ENCODE data around the gene MGLL.

Gene MGLL

DNA sequence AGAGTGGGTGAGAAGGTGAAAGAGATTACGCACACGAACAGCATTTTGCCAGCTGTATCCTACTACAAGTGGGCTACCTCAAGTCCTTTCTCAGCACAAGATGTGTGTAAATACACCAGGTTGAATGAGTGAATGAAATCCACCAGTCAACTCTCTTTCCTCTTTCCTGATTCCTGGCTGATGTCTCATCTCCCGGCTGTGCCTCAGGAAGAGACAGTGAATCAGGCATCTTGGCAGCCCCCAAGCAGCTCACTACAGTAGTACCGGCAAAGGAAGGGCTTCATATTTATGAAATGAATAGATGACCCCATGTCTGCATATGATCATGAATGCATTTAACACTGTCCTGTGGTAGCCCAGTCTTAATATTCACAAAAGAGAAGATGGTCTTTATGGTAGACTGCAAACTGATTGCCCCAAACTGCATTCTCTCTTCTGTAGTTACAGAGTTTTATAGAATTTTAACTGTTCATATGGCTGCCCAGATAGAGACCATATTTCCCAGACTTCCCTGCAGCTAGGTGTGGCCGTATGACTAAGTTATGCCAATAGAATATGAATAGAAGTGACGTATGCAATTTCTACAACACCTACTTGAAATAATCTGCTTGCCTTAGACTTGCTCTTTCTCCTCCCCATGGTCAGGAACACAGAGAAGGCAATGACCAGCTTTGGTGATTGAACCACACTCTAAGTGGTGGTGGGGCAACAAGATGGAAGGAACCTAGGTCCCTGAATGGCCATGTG, 22.7 kb downstream of the MGLL start:
- Histone ChIP-seq H2AFZ (ENCODE audit: low read depth, low read length) (no peak overlapping the region), H3K27ac (ENCODE audit: low read length) (no peak overlapping the region), H3K9me3 (ENCODE audit: insufficient read depth, low read length, severe bottlenecking) (no peaks in the 10 kb centered on the region), H4K20me1 (ENCODE audit: insufficient read depth, low read length) (no peaks in the 10 kb centered on the region), H3K4me3 (ENCODE audit: low read depth in 1 of 2, low read length in 2 of 2) (no peak overlapping the region), H3K79me2 (ENCODE audit: insufficient read depth, low read length) (no peaks in the 10 kb centered on the region), H3K4me2 (ENCODE audit: insufficient read depth, low read length) (no peak overlapping the region), H3K4me1 (ENCODE audit: insufficient read depth, low read length) (no peaks in the 10 kb centered on the region), H3K27me3 (ENCODE audit: insufficient read depth, low read length, poor library complexity) (no peaks in the 10 kb centered on the region), H3K9ac (ENCODE audit: low read depth, low read length) (no peak overlapping the region), H3K36me3 (ENCODE audit: insufficient read depth, low read length) (no peaks in the 10 kb centered on the region)
- ATAC-seq (ENCODE audit: insufficient read depth, low read depth) (no peak), DNase-seq (no peak)
- TF ChIP-seq, protein P1, sequence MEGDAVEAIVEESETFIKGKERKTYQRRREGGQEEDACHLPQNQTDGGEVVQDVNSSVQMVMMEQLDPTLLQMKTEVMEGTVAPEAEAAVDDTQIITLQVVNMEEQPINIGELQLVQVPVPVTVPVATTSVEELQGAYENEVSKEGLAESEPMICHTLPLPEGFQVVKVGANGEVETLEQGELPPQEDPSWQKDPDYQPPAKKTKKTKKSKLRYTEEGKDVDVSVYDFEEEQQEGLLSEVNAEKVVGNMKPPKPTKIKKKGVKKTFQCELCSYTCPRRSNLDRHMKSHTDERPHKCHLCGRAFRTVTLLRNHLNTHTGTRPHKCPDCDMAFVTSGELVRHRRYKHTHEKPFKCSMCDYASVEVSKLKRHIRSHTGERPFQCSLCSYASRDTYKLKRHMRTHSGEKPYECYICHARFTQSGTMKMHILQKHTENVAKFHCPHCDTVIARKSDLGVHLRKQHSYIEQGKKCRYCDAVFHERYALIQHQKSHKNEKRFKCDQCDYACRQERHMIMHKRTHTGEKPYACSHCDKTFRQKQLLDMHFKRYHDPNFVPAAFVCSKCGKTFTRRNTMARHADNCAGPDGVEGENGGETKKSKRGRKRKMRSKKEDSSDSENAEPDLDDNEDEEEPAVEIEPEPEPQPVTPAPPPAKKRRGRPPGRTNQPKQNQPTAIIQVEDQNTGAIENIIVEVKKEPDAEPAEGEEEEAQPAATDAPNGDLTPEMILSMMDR (IDR thresholded peaks at IDR 0.05; ENCODE audit: borderline replicate concordance, extremely low read depth, low read length, poor library complexity, severe bottlenecking): no peak
- TF ChIP-seq EZH2 (IDR thresholded peaks at IDR 0.05; ENCODE audit: borderline replicate concordance, low read depth, low read length, severe bottlenecking): no peak

DNA sequence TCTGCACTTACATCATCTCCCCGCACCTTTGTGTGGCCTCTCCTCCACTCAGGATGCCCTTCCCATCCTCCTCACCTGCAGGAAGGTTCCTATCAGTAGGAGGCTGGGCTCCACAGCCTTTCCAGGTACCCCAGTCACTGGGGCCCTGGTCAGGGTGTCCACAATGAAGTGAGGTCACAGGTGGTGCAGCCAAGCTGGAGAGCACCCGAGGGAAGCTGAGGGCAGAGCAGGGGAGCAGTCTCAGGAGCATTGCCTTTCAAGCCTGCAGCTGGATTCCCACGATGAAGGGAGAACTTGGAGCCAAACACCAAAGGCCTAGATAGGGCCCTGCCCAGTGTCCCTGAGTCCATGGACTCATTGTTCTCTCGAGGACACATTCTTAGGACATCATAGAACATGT, 23.6 kb downstream of the MGLL start:
- H3K4me2 ChIP-seq (ENCODE audit: insufficient read depth, low read length): no peak overlapping the region
- H3K9ac ChIP-seq (ENCODE audit: low read depth, low read length): no peak overlapping the region
- H3K79me2 ChIP-seq (ENCODE audit: insufficient read depth, low read length): no peaks in the 10 kb centered on the region
- no peaks in the 10 kb centered on the region for H3K27me3 ChIP-seq (ENCODE audit: insufficient read depth, low read length, poor library complexity)
- no peak overlapping the region for H3K4me3 ChIP-seq (ENCODE audit: low read depth in 1 of 2, low read length in 2 of 2)
- no peak overlapping the region for H3K27ac ChIP-seq (ENCODE audit: low read length)
- H3K9me3 ChIP-seq (ENCODE audit: insufficient read depth, low read length, severe bottlenecking): no peaks in the 10 kb centered on the region
- TF ChIP-seq, protein P1 (IDR thresholded peaks at IDR 0.05; ENCODE audit: borderline replicate concordance, extremely low read depth, low read length, poor library complexity, severe bottlenecking): no peak
- TF ChIP-seq EZH2 (IDR thresholded peaks at IDR 0.05; ENCODE audit: borderline replicate concordance, low read depth, low read length, severe bottlenecking): no peak
- H3K4me1 ChIP-seq (ENCODE audit: insufficient read depth, low read length): no peaks in the 10 kb centered on the region
- no peaks in the 10 kb centered on the region for H4K20me1 ChIP-seq (ENCODE audit: insufficient read depth, low read length)
- no peak overlapping the region for H2AFZ ChIP-seq (ENCODE audit: low read depth, low read length)
- H3K36me3 ChIP-seq (ENCODE audit: insufficient read depth, low read length): no peaks in the 10 kb centered on the region
- ATAC-seq (ENCODE audit: insufficient read depth, low read depth): no peak
- DNase-seq: no peak

DNA sequence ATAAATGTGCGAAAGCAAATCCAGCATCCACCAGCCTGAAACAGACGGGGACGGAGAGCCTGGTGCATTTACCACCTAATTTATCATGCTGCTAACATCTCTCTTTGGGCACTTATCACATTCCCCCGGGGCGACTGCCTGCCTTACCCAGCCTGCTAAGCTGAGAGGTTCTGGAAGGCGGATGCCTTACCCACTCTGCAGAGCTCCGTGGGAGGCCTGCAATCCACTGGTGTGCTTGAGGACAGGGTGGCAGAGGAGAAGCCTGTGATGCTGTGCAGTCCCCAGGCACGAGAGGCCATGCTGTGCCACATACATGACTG, 25.5 kb downstream of the MGLL start:
- Histone ChIP-seq H3K9me3 (ENCODE audit: insufficient read depth, low read length, severe bottlenecking) (no peaks in the 10 kb centered on the region), H3K27me3 (ENCODE audit: insufficient read depth, low read length, poor library complexity) (no peaks in the 10 kb centered on the region), H3K36me3 (ENCODE audit: insufficient read depth, low read length) (no peaks in the 10 kb centered on the region), H3K4me1 (ENCODE audit: insufficient read depth, low read length) (no peaks in the 10 kb centered on the region), H3K9ac (ENCODE audit: low read depth, low read length) (no peak overlapping the region), H4K20me1 (ENCODE audit: insufficient read depth, low read length) (no peaks in the 10 kb centered on the region), H2AFZ (ENCODE audit: low read depth, low read length) (no peak overlapping the region), H3K79me2 (ENCODE audit: insufficient read depth, low read length) (no peaks in the 10 kb centered on the region), H3K4me2 (ENCODE audit: insufficient read depth, low read length) (no peak overlapping the region), H3K4me3 (ENCODE audit: low read depth in 1 of 2, low read length in 2 of 2) (no peak overlapping the region), H3K27ac (ENCODE audit: low read length) (no peak overlapping the region)
- ATAC-seq (ENCODE audit: insufficient read depth, low read depth) (no peak), DNase-seq (no peak)
- TF ChIP-seq EZH2 (IDR thresholded peaks at IDR 0.05; ENCODE audit: borderline replicate concordance, low read depth, low read length, severe bottlenecking): no peak
- TF ChIP-seq, protein P1 (IDR thresholded peaks at IDR 0.05; ENCODE audit: borderline replicate concordance, extremely low read depth, low read length, poor library complexity, severe bottlenecking): no peak
